ENCODE results near the gene ROM1. TPM values are rescaled to one million over a fixed set of nuclear protein-coding genes. Genes with fewer than 3 reads are reported as not detected.
A peak's percentile ranks its signal among the peaks of the same experiment; 100 is the strongest.

Gene ROM1
- total RNA-seq, 1 experiment from 2014 or later, result 0.94 TPM

GRCh38 chr11:62611705-62612365, 1.2 kb upstream of the ROM1 start:
- Mint-ChIP-seq H3K9me3 (no peaks in the 10 kb centered on the region), H3K4me3 (peak overlapping the region; percentile 95), H3K27me3 (ENCODE audit: low read depth) (peaks cover 9% of the 10 kb centered on the region; the same call in 1 of the 2 replicates), H3K27ac (peak overlapping the region; percentile 8; the same call in 1 of the 2 replicates), H3K4me1 (peaks cover 36% of the 10 kb centered on the region), H3K36me3 (no peaks in the 10 kb centered on the region)
- TF ChIP-seq FOXK1 (CRISPR knock-in tag; IDR thresholded peaks at IDR 0.05), result 0 out of 2 replicates have a peak, but pooled peaks have one; percentile 8
- TF ChIP-seq PRDM15 (CRISPR knock-in tag; IDR thresholded peaks at IDR 0.05), result peak; percentile 92
- TF ChIP-seq FOXP4 (CRISPR knock-in tag; IDR thresholded peaks at IDR 0.05), result 0 out of 2 replicates have a peak, but pooled peaks have one; percentile 42
- TF ChIP-seq MAX (CRISPR knock-in tag; IDR thresholded peaks at IDR 0.05), result 0 out of 2 replicates have a peak, but pooled peaks have one; percentile 13
- 0 out of 2 replicates have a peak, but pooled peaks have one; percentile 35 for TF ChIP-seq ZNF219 (CRISPR knock-in tag; IDR thresholded peaks at IDR 0.05; ENCODE audit: borderline replicate concordance)
- TF ChIP-seq TP53 (CRISPR knock-in tag; IDR thresholded peaks at IDR 0.05), result no peak
- TF ChIP-seq ETV6 (CRISPR knock-in tag; IDR thresholded peaks at IDR 0.05), result peak; percentile 62; the same call in 1 of the 2 replicates
- TF ChIP-seq EMX1 (CRISPR knock-in tag; IDR thresholded peaks at IDR 0.05), result no peak
- POLR2A ChIA-PET, result interaction anchor here (0.9 to 3.7 kb wide), 5 partner anchors 9 to 76 kb away, joined by 3 to 21 read pairs (median 8); partner anchors contain the start of genes B3GAT3, C11orf98, CSKMT and MTA2
- CTCF ChIA-PET, result interaction anchor here (0.6 to 3.7 kb wide), 32 partner anchors 10 to 250 kb away, joined by 3 to 51 read pairs (median 5); partner anchors contain the start of genes AHNAK, B3GAT3, C11orf98 and CSKMT
- ATAC-seq (peak; percentile 1; the same call in 1 of the 2 replicates), DNase-seq (ENCODE audit: low spot score) (peak; percentile 26)

GRCh38 chr11:62613291-62613778, 278 bp downstream of the ROM1 start:
- POLR2A ChIA-PET, result interaction anchor here (1.4 to 3.7 kb wide), 2 partner anchors 8 to 22 kb away, joined by 8 to 21 read pairs; partner anchors contain the start of genes B3GAT3 and TUT1
- Mint-ChIP-seq H3K4me3 (peak overlapping the region; percentile 27; the same call in 1 of the 2 replicates), H3K27me3 (ENCODE audit: low read depth) (peaks cover 9% of the 10 kb centered on the region; the same call in 1 of the 2 replicates), H3K4me1 (peaks cover 24% of the 10 kb centered on the region), H3K9me3 (no peaks in the 10 kb centered on the region), H3K36me3 (no peaks in the 10 kb centered on the region), H3K27ac (no peak overlapping the region)
- no peak for TF ChIP-seq NR1H2 (CRISPR knock-in tag; IDR thresholded peaks at IDR 0.05)
- no peak for TF ChIP-seq IRF2 (CRISPR knock-in tag; IDR thresholded peaks at IDR 0.05; ENCODE audit: borderline replicate concordance, low read depth)
- 0 out of 2 replicates have a peak, but pooled peaks have one; percentile 35 for TF ChIP-seq RELA (CRISPR knock-in tag; IDR thresholded peaks at IDR 0.05; ENCODE audit: borderline replicate concordance)
- no peak for TF ChIP-seq ELF4 (CRISPR knock-in tag; IDR thresholded peaks at IDR 0.05; ENCODE audit: low read depth)
- TF ChIP-seq ZNF532 (CRISPR knock-in tag; IDR thresholded peaks at IDR 0.05; ENCODE audit: borderline replicate concordance), result no peak
- TF ChIP-seq GRHL2 (CRISPR knock-in tag; IDR thresholded peaks at IDR 0.05; ENCODE audit: insufficient replicate concordance, severe bottlenecking), result no peak
- CTCF ChIA-PET, result interaction anchor here (0.7 to 3.0 kb wide), 4 partner anchors 8 to 58 kb away, joined by 5 to 51 read pairs (median 24); partner anchors contain the start of genes B3GAT3, LBHD1, MTA2 and TUT1
- ATAC-seq (no peak), DNase-seq (ENCODE audit: low spot score) (no peak)

Measured in WTC11 (cell line).